Measurements from ENCODE around the gene CWC15. TPM values are rescaled to one million over a fixed set of nuclear protein-coding genes. Genes with fewer than 3 reads are reported as not detected.

The CWC15 gene
- total RNA-seq, 2 experiments from 2014 or later, result 42.5 to 66.0 TPM

GRCh38 chr11:94960488-94960887, 12.9 kb downstream of the CWC15 start:
- no TSS peak for BruUV-seq (replicated peaks)
- Histone ChIP-seq H3K36me3 (ENCODE audit: insufficient read depth, low read length) (peaks cover 63% of the 10 kb centered on the region), H3K27ac (ENCODE audit: low read depth, low read length, poor library complexity, severe bottlenecking) (no peak overlapping the region), H3K9me3 (ENCODE audit: low read length) (no peaks in the 10 kb centered on the region), H3K4me1 (ENCODE audit: insufficient read depth, low read length, poor library complexity, severe bottlenecking) (no peaks in the 10 kb centered on the region), H4K20me1 (ENCODE audit: insufficient read depth, low read length) (0 out of 2 replicates have a peak, but pooled peaks cover 4% of the 10 kb centered on the region), H2AFZ (ENCODE audit: low read length) (no peak overlapping the region), H3K4me2 (ENCODE audit: low read length) (no peak overlapping the region), H3K79me2 (ENCODE audit: insufficient read depth, low read depth, low read length) (no peaks in the 10 kb centered on the region), H3K4me3 (ENCODE audit: low read depth, low read length, poor library complexity, severe bottlenecking) (no peak overlapping the region), H3K9me2 (ENCODE audit: insufficient read depth, low read length) (no peaks in the 10 kb centered on the region)
- no peak for DNase-seq (ENCODE audit: low spot score)
- ChIA-PET POLR2A (interaction anchor here (0.7 to 2.0 kb wide), 4 partner anchors 12 to 429 kb away, joined by 3 to 7 read pairs (median 3); partner anchors contain the start of genes CWC15 and KDM4D), CTCF (ENCODE audit: unreplicated experiment) (no interaction called here)
- intact Hi-C loops (cut with micrococcal nuclease; ENCODE audit: unreplicated experiment), result no loop called here
- no peak for TF ChIP-seq EZH2phosphoT487 (IDR thresholded peaks at IDR 0.05; ENCODE audit: borderline replicate concordance, low read depth, low read length)
- TF ChIP-seq, protein P1, sequence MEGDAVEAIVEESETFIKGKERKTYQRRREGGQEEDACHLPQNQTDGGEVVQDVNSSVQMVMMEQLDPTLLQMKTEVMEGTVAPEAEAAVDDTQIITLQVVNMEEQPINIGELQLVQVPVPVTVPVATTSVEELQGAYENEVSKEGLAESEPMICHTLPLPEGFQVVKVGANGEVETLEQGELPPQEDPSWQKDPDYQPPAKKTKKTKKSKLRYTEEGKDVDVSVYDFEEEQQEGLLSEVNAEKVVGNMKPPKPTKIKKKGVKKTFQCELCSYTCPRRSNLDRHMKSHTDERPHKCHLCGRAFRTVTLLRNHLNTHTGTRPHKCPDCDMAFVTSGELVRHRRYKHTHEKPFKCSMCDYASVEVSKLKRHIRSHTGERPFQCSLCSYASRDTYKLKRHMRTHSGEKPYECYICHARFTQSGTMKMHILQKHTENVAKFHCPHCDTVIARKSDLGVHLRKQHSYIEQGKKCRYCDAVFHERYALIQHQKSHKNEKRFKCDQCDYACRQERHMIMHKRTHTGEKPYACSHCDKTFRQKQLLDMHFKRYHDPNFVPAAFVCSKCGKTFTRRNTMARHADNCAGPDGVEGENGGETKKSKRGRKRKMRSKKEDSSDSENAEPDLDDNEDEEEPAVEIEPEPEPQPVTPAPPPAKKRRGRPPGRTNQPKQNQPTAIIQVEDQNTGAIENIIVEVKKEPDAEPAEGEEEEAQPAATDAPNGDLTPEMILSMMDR (conservative IDR thresholded peaks at IDR 0.05; ENCODE audit: low read length), result no peak

DNA sequence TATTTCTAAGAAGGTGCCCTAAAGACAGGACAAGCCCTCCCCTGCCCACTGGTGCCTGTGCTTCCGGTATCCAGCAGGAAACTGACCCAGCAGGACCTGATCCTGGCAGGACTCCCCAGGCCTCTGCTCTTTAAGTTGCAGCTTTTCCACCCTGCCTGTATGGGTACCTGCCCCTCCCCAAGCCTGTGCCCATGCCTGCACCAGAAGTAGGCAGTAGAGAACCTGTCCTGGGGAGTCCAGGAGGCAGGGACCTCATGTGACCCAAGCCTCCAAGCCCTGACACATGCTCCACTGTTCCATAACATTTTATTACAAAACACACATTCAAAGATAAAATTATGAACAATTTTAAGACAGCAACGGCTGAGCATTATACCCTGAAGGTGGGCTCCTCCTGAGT, 14.2 kb downstream of the CWC15 start:
- intact Hi-C loops (cut with micrococcal nuclease; ENCODE audit: unreplicated experiment), result no loop called here
- no peaks in the 10 kb centered on the region for H3K9me3 ChIP-seq (ENCODE audit: low read length)
- no peaks in the 10 kb centered on the region for H3K79me2 ChIP-seq (ENCODE audit: insufficient read depth, low read depth, low read length)
- BruUV-seq (replicated peaks), result no TSS peak
- no peak overlapping the region for H3K4me2 ChIP-seq (ENCODE audit: low read length)
- H3K4me3 ChIP-seq (ENCODE audit: low read depth, low read length, poor library complexity, severe bottlenecking), result no peak overlapping the region
- ChIA-PET CTCF (ENCODE audit: unreplicated experiment) (no interaction called here), POLR2A (interaction anchor here (1.3 kb wide), 1 partner anchor 17 kb away, joined by 3 read pairs; no protein-coding TSS in a partner anchor)
- no peak for DNase-seq (ENCODE audit: low spot score)
- no peaks in the 10 kb centered on the region for H3K9me2 ChIP-seq (ENCODE audit: insufficient read depth, low read length)
- H3K27ac ChIP-seq (ENCODE audit: low read depth, low read length, poor library complexity, severe bottlenecking), result no peak overlapping the region
- H4K20me1 ChIP-seq (ENCODE audit: insufficient read depth, low read length), result 0 out of 2 replicates have a peak, but pooled peaks cover 4% of the 10 kb centered on the region
- TF ChIP-seq EZH2phosphoT487 (IDR thresholded peaks at IDR 0.05; ENCODE audit: borderline replicate concordance, low read depth, low read length), result no peak
- TF ChIP-seq, protein P1 (conservative IDR thresholded peaks at IDR 0.05; ENCODE audit: low read length), result no peak
- no peak overlapping the region for H2AFZ ChIP-seq (ENCODE audit: low read length)
- peaks cover 50% of the 10 kb centered on the region for H3K36me3 ChIP-seq (ENCODE audit: insufficient read depth, low read length)
- no peaks in the 10 kb centered on the region for H3K4me1 ChIP-seq (ENCODE audit: insufficient read depth, low read length, poor library complexity, severe bottlenecking)

GRCh38 chr11:94958121-94958696, 15.1 kb downstream of the CWC15 start:
- Histone ChIP-seq H3K36me3 (ENCODE audit: insufficient read depth, low read length) (peaks cover 40% of the 10 kb centered on the region), H3K9me3 (ENCODE audit: low read length) (no peaks in the 10 kb centered on the region), H3K4me3 (ENCODE audit: low read depth, low read length, poor library complexity, severe bottlenecking) (no peak overlapping the region), H3K9me2 (ENCODE audit: insufficient read depth, low read length) (no peaks in the 10 kb centered on the region), H3K4me2 (ENCODE audit: low read length) (no peak overlapping the region), H2AFZ (ENCODE audit: low read length) (no peak overlapping the region), H3K79me2 (ENCODE audit: insufficient read depth, low read depth, low read length) (no peaks in the 10 kb centered on the region), H3K4me1 (ENCODE audit: insufficient read depth, low read length, poor library complexity, severe bottlenecking) (no peaks in the 10 kb centered on the region), H4K20me1 (ENCODE audit: insufficient read depth, low read length) (0 out of 2 replicates have a peak, but pooled peaks cover 4% of the 10 kb centered on the region), H3K27ac (ENCODE audit: low read depth, low read length, poor library complexity, severe bottlenecking) (no peak overlapping the region)
- no TSS peak for BruUV-seq (replicated peaks)
- intact Hi-C loops (cut with micrococcal nuclease; ENCODE audit: unreplicated experiment), result no loop called here
- TF ChIP-seq, protein P1 (conservative IDR thresholded peaks at IDR 0.05; ENCODE audit: low read length), result no peak
- TF ChIP-seq EZH2phosphoT487 (IDR thresholded peaks at IDR 0.05; ENCODE audit: borderline replicate concordance, low read depth, low read length), result no peak
- DNase-seq (ENCODE audit: low spot score), result no peak
- CTCF ChIA-PET (ENCODE audit: unreplicated experiment), result no interaction called here
- POLR2A ChIA-PET, result interaction anchor here (1.0 to 1.3 kb wide), 2 partner anchors 17 to 18 kb away, joined by 3 read pairs; no protein-coding TSS in a partner anchor

Data from OCI-LY7 (cell line).